Suprapubic skin (tissue), 3 donors: Measurements from ENCODE around the gene SLC30A2.

Experiments used
- CTCF ChIP-seq, 2 donors: fragments of 200-600 bp in 1 of 2; fragments of 450-650 bp in 1 of 2; sonication (generic) in 1 of 2; IDR thresholded peaks; one replicate each; pipeline ENCODE4 v1.5.1; 2016 to 2019; ENCODE audit warnings: antibody characterized with exemption in 2 of 2, mild to moderate bottlenecking in 1 of 2, moderate library complexity in 1 of 2
- POLR2A ChIP-seq, 2 donors: fragments of 450-650 bp; IDR thresholded peaks; one replicate each; pipeline ENCODE4 v1.6.1; 2017; ENCODE audit warnings: antibody characterized with exemption in 2 of 2, mild to moderate bottlenecking in 2 of 2, moderate library complexity in 2 of 2

- TF ChIP-seq CTCF (IDR thresholded peaks at IDR 0.05) (no peak), POLR2A (IDR thresholded peaks at IDR 0.05) (no peak)
Measured at GRCh38 chr1:26084091-26084561, 38.2 kb upstream of the SLC30A2 start.
